Tibial artery (tissue), 4 donors: ENCODE results near the gene LRP1B.

ENCODE experiments used
- DNase-seq, 2 donors: peaks; one replicate each; pipeline ENCODE4 v3.0.0-alpha.2; 2019
- H3K27ac ChIP-seq, 2 donors: fragments of 200-600 bp; sonication (generic) in 1 of 2; 1 replicate in 1 of 2; 2 replicates in 1 of 2; pipeline ENCODE4 v1.5.1; 2018 to 2019; ENCODE audit warnings: mild to moderate bottlenecking in 1 of 2
- H3K27me3 ChIP-seq, 2 donors: fragments of 200-600 bp; sonication (generic) in 1 of 2; one replicate each; pipeline versions ENCODE4 v1.5.1 to v1.6.0; 2016 to 2019
- H3K36me3 ChIP-seq, 3 donors: fragments of 200-600 bp; sonication (generic) in 2 of 3; one replicate each; pipeline ENCODE4 v1.5.1; 2016 to 2019; ENCODE audit warnings: mild to moderate bottlenecking in 2 of 3
- H3K4me1 ChIP-seq, 4 donors: fragments of 200-600 bp; sonication (generic) in 2 of 4; 1 replicate in 3 of 4; 2 replicates in 1 of 4; pipeline ENCODE4 v1.5.1; 2016 to 2019
- H3K4me3 ChIP-seq, 2 donors: fragments of 200-600 bp; sonication (generic) in 1 of 2; 1 replicate in 1 of 2; 2 replicates in 1 of 2; pipeline ENCODE4 v1.5.1; 2018 to 2019; ENCODE audit warnings: mild to moderate bottlenecking in 2 of 2
- H3K9me3 ChIP-seq, 3 donors: fragments of 200-600 bp; sonication (generic) in 1 of 3; one replicate each; pipeline ENCODE4 v1.5.1; 2016 to 2019
- CTCF ChIP-seq, 2 experiments: fragments of 200-600 bp in 1 of 2; fragments of 450-650 bp in 1 of 2; IDR thresholded peaks; one replicate each; pipeline ENCODE4 v1.5.1; 2017 to 2019; ENCODE audit warnings: antibody characterized with exemption in 2 of 2, mild to moderate bottlenecking in 1 of 2, moderate library complexity in 1 of 2
- intact Hi-C: fragments of 100-400 bp; cut with DNase I; formaldehyde crosslinking; loops from one replicate; pipeline ENCODE4 v1.15.0; 2023; ENCODE audit warnings: low total_unique reads

LRP1B gene

GRCh38 chr2:141946016-141946415 lies 184.8 kb downstream of the LRP1B start:
- TF ChIP-seq CTCF (IDR thresholded peaks at IDR 0.05) = no peak
- intact Hi-C loops = no loop called here
- no peaks in the 10 kb centered on the region for H3K36me3 ChIP-seq
- H3K27ac ChIP-seq = no peak overlapping the region
- H3K4me1 ChIP-seq = no peaks in the 10 kb centered on the region
- DNase-seq = no peak
- H3K27me3 ChIP-seq = no peaks in the 10 kb centered on the region
- H3K4me3 ChIP-seq = no peak overlapping the region
- no peaks in the 10 kb centered on the region for H3K9me3 ChIP-seq

GRCh38 chr2:141943918-141944317 lies 186.9 kb downstream of the LRP1B start:
- Histone ChIP-seq H3K9me3 (no peaks in the 10 kb centered on the region), H3K36me3 (no peaks in the 10 kb centered on the region), H3K4me1 (no peaks in the 10 kb centered on the region), H3K27me3 (no peaks in the 10 kb centered on the region), H3K4me3 (no peak overlapping the region), H3K27ac (no peak overlapping the region)
- no peak for DNase-seq
- intact Hi-C loops = no loop called here
- TF ChIP-seq CTCF (IDR thresholded peaks at IDR 0.05) = no peak

GRCh38 chr2:141942006-141942789 lies 188.6 kb downstream of the LRP1B start:
- Histone ChIP-seq H3K27me3 (no peaks in the 10 kb centered on the region), H3K4me1 (no peaks in the 10 kb centered on the region), H3K36me3 (no peaks in the 10 kb centered on the region), H3K4me3 (no peak overlapping the region), H3K9me3 (no peaks in the 10 kb centered on the region), H3K27ac (no peak overlapping the region)
- intact Hi-C loops = no loop called here
- TF ChIP-seq CTCF (IDR thresholded peaks at IDR 0.05) = no peak
- no peak for DNase-seq

- Histone ChIP-seq H3K4me1 (no peaks in the 10 kb centered on the region), H3K4me3 (no peak overlapping the region), H3K9me3 (no peaks in the 10 kb centered on the region), H3K27me3 (no peaks in the 10 kb centered on the region), H3K36me3 (no peaks in the 10 kb centered on the region), H3K27ac (no peak overlapping the region)
- DNase-seq = no peak
- intact Hi-C loops = no loop called here
- TF ChIP-seq CTCF (IDR thresholded peaks at IDR 0.05) = no peak
Measured at GRCh38 chr2:141941210-141941714, 189.6 kb downstream of the LRP1B start.

- DNase-seq = no peak
- H3K27ac ChIP-seq = no peak overlapping the region
- no peak for TF ChIP-seq CTCF (IDR thresholded peaks at IDR 0.05)
- H3K9me3 ChIP-seq = no peaks in the 10 kb centered on the region
- no peaks in the 10 kb centered on the region for H3K36me3 ChIP-seq
- intact Hi-C loops = no loop called here
- no peaks in the 10 kb centered on the region for H3K27me3 ChIP-seq
- no peaks in the 10 kb centered on the region for H3K4me1 ChIP-seq
- H3K4me3 ChIP-seq = no peak overlapping the region
Measured at GRCh38 chr2:141940709-141941108, 190.1 kb downstream of the LRP1B start.
